ENCODE results near the gene DNAH10.

Gene DNAH10

GRCh38 chr12:123721245-123721644 lies 40.9 kb upstream of the DNAH10 start:
- H2BK15ac ChIP-seq (ENCODE audit: low read length) = no peak overlapping the region
- no peak overlapping the region for H3K4ac ChIP-seq (ENCODE audit: low read length)
- H3K4me3 ChIP-seq (ENCODE audit: low read length in 2 of 2) = no peak overlapping the region
- H3K18ac ChIP-seq (ENCODE audit: low read length) = no peak overlapping the region
- no peak overlapping the region for H2AFZ ChIP-seq (ENCODE audit: low read length)
- H3K27ac ChIP-seq (replicated peaks; ENCODE audit: low read length) = no peak overlapping the region
- WGBS, 2 donors (ENCODE audit: extremely low coverage in 2 of 2, insufficient read length in 2 of 2, insufficient replicate concordance in 1 of 2) = no CpG with 5 or more reads among the region's 2 CpGs
- no peak for DNase-seq (ENCODE audit: low spot score)
- no peak overlapping the region for H2AK5ac ChIP-seq (ENCODE audit: low read depth, low read length)
- H3K4me1 ChIP-seq (ENCODE audit: control insufficient read depth in 2 of 2, insufficient read depth in 1 of 2, low read depth in 1 of 2, low read length in 2 of 2) = no peaks in the 10 kb centered on the region
- no peaks in the 10 kb centered on the region for H3K9me3 ChIP-seq (replicated peaks in 1 of 2; ENCODE audit: control insufficient read depth in 2 of 2, insufficient read depth in 1 of 2, low read depth in 1 of 2, low read length in 2 of 2)
- H3K79me1 ChIP-seq (ENCODE audit: low read depth, low read length) = peaks cover 2% of the 10 kb centered on the region
- no peak overlapping the region for H2BK120ac ChIP-seq (ENCODE audit: low read depth, low read length)
- no peaks in the 10 kb centered on the region for H3K27me3 ChIP-seq (ENCODE audit: control insufficient read depth in 3 of 3, insufficient read depth in 3 of 3, low read depth in 1 of 3, low read length in 3 of 3)
- no peak overlapping the region for H4K8ac ChIP-seq (ENCODE audit: low read depth, low read length)
- H2BK5ac ChIP-seq (ENCODE audit: low read length) = no peak overlapping the region
- no peak overlapping the region for H4K91ac ChIP-seq (ENCODE audit: low read depth, low read length, poor library complexity)
- peaks cover 11 to 85% of the 10 kb centered on the region in 2 donors for H3K36me3 ChIP-seq (replicated peaks in 1 of 2; ENCODE audit: control insufficient read depth in 2 of 2, insufficient read depth in 2 of 2, low read length in 2 of 2)
- no peak overlapping the region for H3K4me2 ChIP-seq (ENCODE audit: insufficient read depth, low read length, poor library complexity, severe bottlenecking)
- no peak overlapping the region for H2BK12ac ChIP-seq (ENCODE audit: low read length)
- no peak overlapping the region for H3K14ac ChIP-seq (ENCODE audit: low read length)
- H3K23ac ChIP-seq (ENCODE audit: low read depth, low read length, poor library complexity) = no peak overlapping the region
- H3K9ac ChIP-seq (ENCODE audit: low read depth, low read length, poor library complexity) = no peak overlapping the region

- Histone ChIP-seq H2BK5ac (ENCODE audit: low read length) (no peak overlapping the region), H3K18ac (ENCODE audit: low read length) (no peak overlapping the region), H3K4me3 (ENCODE audit: low read length in 2 of 2) (no peak overlapping the region), H3K27me3 (ENCODE audit: control insufficient read depth in 3 of 3, insufficient read depth in 3 of 3, low read depth in 1 of 3, low read length in 3 of 3) (no peaks in the 10 kb centered on the region), H2AK5ac (ENCODE audit: low read depth, low read length) (no peak overlapping the region), H2AFZ (ENCODE audit: low read length) (no peak overlapping the region), H4K91ac (ENCODE audit: low read depth, low read length, poor library complexity) (no peak overlapping the region), H3K4me2 (ENCODE audit: insufficient read depth, low read length, poor library complexity, severe bottlenecking) (no peak overlapping the region), H3K27ac (replicated peaks; ENCODE audit: low read length) (no peak overlapping the region), H2BK15ac (ENCODE audit: low read length) (no peak overlapping the region), H3K9ac (ENCODE audit: low read depth, low read length, poor library complexity) (no peak overlapping the region), H3K36me3 (replicated peaks in 1 of 2; ENCODE audit: control insufficient read depth in 2 of 2, insufficient read depth in 2 of 2, low read length in 2 of 2) (peaks cover 17 to 96% of the 10 kb centered on the region in 2 donors), H3K23ac (ENCODE audit: low read depth, low read length, poor library complexity) (no peak overlapping the region), H3K4ac (ENCODE audit: low read length) (no peak overlapping the region), H3K4me1 (ENCODE audit: control insufficient read depth in 2 of 2, insufficient read depth in 1 of 2, low read depth in 1 of 2, low read length in 2 of 2) (no peaks in the 10 kb centered on the region), H2BK120ac (ENCODE audit: low read depth, low read length) (no peak overlapping the region), H3K79me1 (ENCODE audit: low read depth, low read length) (no peaks in the 10 kb centered on the region), H2BK12ac (ENCODE audit: low read length) (no peak overlapping the region), H3K9me3 (replicated peaks in 1 of 2; ENCODE audit: control insufficient read depth in 2 of 2, insufficient read depth in 1 of 2, low read depth in 1 of 2, low read length in 2 of 2) (no peaks in the 10 kb centered on the region), H4K8ac (ENCODE audit: low read depth, low read length) (no peak overlapping the region), H3K14ac (ENCODE audit: low read length) (no peak overlapping the region)
- no peak for DNase-seq (ENCODE audit: low spot score)
- no CpG with 5 or more reads among the region's 8 CpGs for WGBS, 2 donors (ENCODE audit: extremely low coverage in 2 of 2, insufficient read length in 2 of 2, insufficient replicate concordance in 1 of 2)
These were observed 39.1 kb upstream of the DNAH10 start for GRCh38 chr12:123723011-123723410.

GRCh38 chr12:123723765-123724164 lies 38.3 kb upstream of the DNAH10 start:
- Histone ChIP-seq H3K9me3 (replicated peaks in 1 of 2; ENCODE audit: control insufficient read depth in 2 of 2, insufficient read depth in 1 of 2, low read depth in 1 of 2, low read length in 2 of 2) (no peaks in the 10 kb centered on the region), H2AK5ac (ENCODE audit: low read depth, low read length) (no peak overlapping the region), H3K36me3 (replicated peaks in 1 of 2; ENCODE audit: control insufficient read depth in 2 of 2, insufficient read depth in 2 of 2, low read length in 2 of 2) (peaks cover 22 to 96% of the 10 kb centered on the region in 2 donors), H4K8ac (ENCODE audit: low read depth, low read length) (no peak overlapping the region), H3K27ac (replicated peaks; ENCODE audit: low read length) (no peak overlapping the region), H3K79me1 (ENCODE audit: low read depth, low read length) (no peaks in the 10 kb centered on the region), H3K23ac (ENCODE audit: low read depth, low read length, poor library complexity) (no peak overlapping the region), H3K4me1 (ENCODE audit: control insufficient read depth in 2 of 2, insufficient read depth in 1 of 2, low read depth in 1 of 2, low read length in 2 of 2) (no peaks in the 10 kb centered on the region), H2BK5ac (ENCODE audit: low read length) (no peak overlapping the region), H2BK120ac (ENCODE audit: low read depth, low read length) (no peak overlapping the region), H2BK15ac (ENCODE audit: low read length) (no peak overlapping the region), H3K14ac (ENCODE audit: low read length) (no peak overlapping the region), H3K4ac (ENCODE audit: low read length) (no peak overlapping the region), H2AFZ (ENCODE audit: low read length) (no peak overlapping the region), H3K18ac (ENCODE audit: low read length) (no peak overlapping the region), H3K9ac (ENCODE audit: low read depth, low read length, poor library complexity) (no peak overlapping the region), H4K91ac (ENCODE audit: low read depth, low read length, poor library complexity) (no peak overlapping the region), H3K27me3 (ENCODE audit: control insufficient read depth in 3 of 3, insufficient read depth in 3 of 3, low read depth in 1 of 3, low read length in 3 of 3) (no peaks in the 10 kb centered on the region), H3K4me3 (ENCODE audit: low read length in 2 of 2) (no peak overlapping the region), H2BK12ac (ENCODE audit: low read length) (no peak overlapping the region), H3K4me2 (ENCODE audit: insufficient read depth, low read length, poor library complexity, severe bottlenecking) (no peak overlapping the region)
- DNase-seq (ENCODE audit: low spot score) = no peak
- no CpG with 5 or more reads among the region's 5 CpGs for WGBS, 2 donors (ENCODE audit: extremely low coverage in 2 of 2, insufficient read length in 2 of 2, insufficient replicate concordance in 1 of 2)

DNA sequence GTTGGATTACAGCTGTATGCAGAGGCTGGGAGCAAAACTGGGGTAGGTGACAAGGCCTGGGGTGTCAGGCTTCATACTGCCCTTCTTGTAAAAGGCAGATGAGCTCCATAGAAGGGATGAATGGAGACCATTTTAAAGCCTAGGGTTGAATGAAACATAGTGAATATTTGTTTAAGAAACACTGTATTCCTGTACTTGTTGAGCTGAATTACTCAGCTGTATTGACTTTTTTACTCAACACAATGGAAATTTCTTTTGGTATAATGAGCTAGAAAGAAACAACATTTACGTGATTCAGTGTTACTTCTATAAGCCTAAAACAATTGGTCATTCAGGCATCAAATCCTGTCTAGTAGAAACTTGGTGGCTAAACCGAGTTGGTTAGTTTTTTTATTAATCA lies 35.9 kb upstream of the DNAH10 start:
- H3K4me1 ChIP-seq (ENCODE audit: control insufficient read depth in 2 of 2, insufficient read depth in 1 of 2, low read depth in 1 of 2, low read length in 2 of 2) = no peaks in the 10 kb centered on the region
- WGBS, 2 donors (ENCODE audit: extremely low coverage in 2 of 2, insufficient read length in 2 of 2, insufficient replicate concordance in 1 of 2) = no CpG with 5 or more reads among the region's 2 CpGs

More for the DNA sequence above, 35.9 kb upstream of the DNAH10 start:
- Histone ChIP-seq H2AFZ (ENCODE audit: low read length) (no peak overlapping the region), H3K18ac (ENCODE audit: low read length) (no peak overlapping the region), H3K27me3 (ENCODE audit: control insufficient read depth in 3 of 3, insufficient read depth in 3 of 3, low read depth in 1 of 3, low read length in 3 of 3) (no peaks in the 10 kb centered on the region), H3K9me3 (replicated peaks in 1 of 2; ENCODE audit: control insufficient read depth in 2 of 2, insufficient read depth in 1 of 2, low read depth in 1 of 2, low read length in 2 of 2) (no peaks in the 10 kb centered on the region), H3K27ac (replicated peaks; ENCODE audit: low read length) (no peak overlapping the region), H3K4ac (ENCODE audit: low read length) (no peak overlapping the region), H2BK5ac (ENCODE audit: low read length) (no peak overlapping the region), H3K4me3 (ENCODE audit: low read length in 2 of 2) (no peak overlapping the region), H2BK12ac (ENCODE audit: low read length) (no peak overlapping the region), H3K79me1 (ENCODE audit: low read depth, low read length) (no peaks in the 10 kb centered on the region), H4K8ac (ENCODE audit: low read depth, low read length) (no peak overlapping the region), H3K14ac (ENCODE audit: low read length) (no peak overlapping the region), H3K4me2 (ENCODE audit: insufficient read depth, low read length, poor library complexity, severe bottlenecking) (no peak overlapping the region), H2BK120ac (ENCODE audit: low read depth, low read length) (no peak overlapping the region), H3K23ac (ENCODE audit: low read depth, low read length, poor library complexity) (no peak overlapping the region), H3K36me3 (replicated peaks in 1 of 2; ENCODE audit: control insufficient read depth in 2 of 2, insufficient read depth in 2 of 2, low read length in 2 of 2) (peaks cover 25 to 94% of the 10 kb centered on the region in 2 donors), H4K91ac (ENCODE audit: low read depth, low read length, poor library complexity) (no peak overlapping the region), H2AK5ac (ENCODE audit: low read depth, low read length) (no peak overlapping the region), H2BK15ac (ENCODE audit: low read length) (no peak overlapping the region), H3K9ac (ENCODE audit: low read depth, low read length, poor library complexity) (no peak overlapping the region)
- DNase-seq (ENCODE audit: low spot score) = no peak

Measured in neuronal stem cell (in vitro differentiated cells).